H1 (cell line): ENCODE measurements around the gene SUOX.

ENCODE experiments used
- CHD2 ChIP-seq: IDR thresholded peaks from 2 replicates; pipeline ENCODE4 v1.6.1; 2012; ENCODE audit warnings: low read length, improper control_type of control experiment
- CTCF ChIP-seq, 3 experiments: IDR thresholded peaks; 1 replicate in 2 of 3; 2 replicates in 1 of 3; pipeline versions ENCODE4 v1.5.1 to v1.6.1; 2011; ENCODE audit warnings: low read length in 3 of 3, mild to moderate bottlenecking in 3 of 3, inconsistent platforms in 2 of 3, low read depth in 1 of 3, moderate library complexity in 1 of 3; ENCODE audit not compliant: insufficient read depth in 1 of 3; ENCODE audit errors: control extremely low read depth in 1 of 3
- EP300 ChIP-seq, 2 experiments: IDR thresholded peaks; 1 replicate in 1 of 2; 2 replicates in 1 of 2; pipeline ENCODE4 v1.6.1; 2011 to 2012; ENCODE audit warnings: low read depth in 2 of 2, low read length in 2 of 2, mild to moderate bottlenecking in 2 of 2, borderline replicate concordance in 1 of 2, inconsistent platforms in 1 of 2, moderate library complexity in 1 of 2
- HDAC2 ChIP-seq, 2 experiments: fragments of 300-600 bp in 1 of 2; sonication (generic) in 1 of 2; IDR thresholded peaks; 2 replicates each; pipeline ENCODE4 v1.6.1; 2011 to 2012; ENCODE audit warnings: low read depth in 2 of 2, low read length in 2 of 2, mild to moderate bottlenecking in 2 of 2, moderate library complexity in 2 of 2, borderline replicate concordance in 1 of 2, inconsistent platforms in 1 of 2
- JUND ChIP-seq: IDR thresholded peaks from 2 replicates; pipeline ENCODE4 v1.6.1; 2011; ENCODE audit warnings: mild to moderate bottlenecking, improper control_type of control experiment, low read length
- KDM1A ChIP-seq: fragments of 200-600, 300-600 bp; sonication (generic); IDR thresholded peaks from 2 replicates; pipeline ENCODE4 v1.7.1; 2016; ENCODE audit warnings: mild to moderate bottlenecking, low read length, borderline replicate concordance
- KDM4A ChIP-seq: IDR thresholded peaks from one replicate; pipeline ENCODE4 v1.7.1; 2012; ENCODE audit warnings: low read depth, mild to moderate bottlenecking, moderate library complexity, low read length, inconsistent platforms; ENCODE audit not compliant: severe bottlenecking
- MAX ChIP-seq: IDR thresholded peaks from 2 replicates; pipeline ENCODE4 v1.6.1; 2012; ENCODE audit warnings: inconsistent platforms
- POLR2A ChIP-seq, 2 experiments: IDR thresholded peaks; 1 replicate in 1 of 2; 2 replicates in 1 of 2; pipeline ENCODE4 v1.6.1; 2011; ENCODE audit warnings: low read depth in 2 of 2, low read length in 2 of 2, mild to moderate bottlenecking in 2 of 2; ENCODE audit errors: control extremely low read depth in 1 of 2
- POLR2AphosphoS5 ChIP-seq: IDR thresholded peaks from 2 replicates; pipeline ENCODE4 v1.6.1; 2011; ENCODE audit warnings: low read depth, low read length
- RAD21 ChIP-seq, 2 experiments: IDR thresholded peaks in 1 of 2; conservative IDR thresholded peaks in 1 of 2; 2 replicates each; pipeline ENCODE4 v1.6.1; 2011; ENCODE audit warnings: low read depth in 2 of 2, low read length in 2 of 2, improper control_type of control experiment in 1 of 2, inconsistent platforms in 1 of 2, mild to moderate bottlenecking in 1 of 2, moderate library complexity in 1 of 2
- RNF2 ChIP-seq: fragments of 200-900, 300-1000 bp; sonication (generic); IDR thresholded peaks from 2 replicates; pipeline ENCODE4 v1.7.1; 2016; ENCODE audit warnings: borderline replicate concordance, low read depth, mild to moderate bottlenecking, antibody characterized with exemption, low read length; ENCODE audit not compliant: poor library complexity, severe bottlenecking; ENCODE audit errors: missing control alignments
- ZNF274 ChIP-seq: IDR thresholded peaks from 2 replicates; pipeline ENCODE4 v1.7.0; 2012; ENCODE audit warnings: low read length, borderline replicate concordance; ENCODE audit errors: extremely low read depth

- TF ChIP-seq CTCF (IDR thresholded peaks at IDR 0.05; ENCODE audit: control extremely low read depth in 1 of 3, insufficient read depth in 1 of 3, low read depth in 1 of 3, low read length in 3 of 3), result no peak
- no peak for TF ChIP-seq MAX
- TF ChIP-seq POLR2AphosphoS5, result no peak
- no peak for TF ChIP-seq JUND
- TF ChIP-seq RAD21 (IDR thresholded peaks at IDR 0.05 in 1 of 2, conservative IDR thresholded peaks at IDR 0.05 in 1 of 2; ENCODE audit: low read depth in 2 of 2, low read length in 2 of 2), result no peak
- TF ChIP-seq POLR2A (IDR thresholded peaks at IDR 0.05; ENCODE audit: control extremely low read depth in 1 of 2, low read depth in 2 of 2, low read length in 2 of 2), result no peak
- TF ChIP-seq ZNF274, result no peak
- TF ChIP-seq KDM1A, result no peak
- TF ChIP-seq KDM4A, result no peak
- TF ChIP-seq RNF2, result no peak
- no peak for TF ChIP-seq EP300 (IDR thresholded peaks at IDR 0.05; ENCODE audit: borderline replicate concordance in 1 of 2, low read depth in 2 of 2, low read length in 2 of 2)
- no peak for TF ChIP-seq CHD2
- TF ChIP-seq HDAC2 (IDR thresholded peaks at IDR 0.05; ENCODE audit: borderline replicate concordance in 1 of 2, low read depth in 2 of 2, low read length in 2 of 2), result no peak
Observed at GRCh38 chr12:56042843-56043242, 45.8 kb downstream of the SUOX start.
